HepG2 (cell line): ENCODE results near the gene LDB2.

ENCODE experiments used
- ATF3 ChIP-seq: sonication (generic); formaldehyde crosslinking; IDR thresholded peaks from 2 replicates; pipeline ENCODE4 v1.4.0; 2020; ENCODE audit warnings: missing genetic modification reagents
- EZH2 ChIP-seq: conservative IDR thresholded peaks from 2 replicates; pipeline ENCODE4 v1.6.1; 2012; ENCODE audit warnings: mild to moderate bottlenecking, low read depth, low read length, moderate library complexity
- FOXJ3 ChIP-seq: sonication (generic); formaldehyde crosslinking; IDR thresholded peaks from 2 replicates; pipeline ENCODE4 v1.4.0; 2020; ENCODE audit warnings: missing genetic modification reagents, mild to moderate bottlenecking, borderline replicate concordance
- HDAC2 ChIP-seq: sonication (generic); formaldehyde crosslinking; IDR thresholded peaks from 2 replicates; pipeline ENCODE4 v1.4.0; 2020; ENCODE audit warnings: missing genetic modification reagents
- PRPF4 ChIP-seq: fragments of 200-400 bp; formaldehyde crosslinking; IDR thresholded peaks from 2 replicates; pipeline ENCODE4 v1.6.1; 2016; ENCODE audit warnings: low read length, low read depth; ENCODE audit not compliant: poor library complexity, severe bottlenecking
- ZNF232 ChIP-seq: sonication (generic); formaldehyde crosslinking; IDR thresholded peaks from 2 replicates; pipeline ENCODE4 v1.4.0; 2020; ENCODE audit warnings: missing genetic modification reagents, borderline replicate concordance
- ZNF792 ChIP-seq: IDR thresholded peaks from 2 replicates; pipeline ENCODE4 v1.6.1; 2016
- TF ChIP-seq, protein P1 (sequence below): sonication (generic); formaldehyde crosslinking; IDR thresholded peaks from 2 replicates; pipeline ENCODE4 v1.5.0; 2020; ENCODE audit warnings: mild to moderate bottlenecking, missing genetic modification reagents, moderate library complexity

- no peak for TF ChIP-seq HDAC2
- TF ChIP-seq, protein P1, sequence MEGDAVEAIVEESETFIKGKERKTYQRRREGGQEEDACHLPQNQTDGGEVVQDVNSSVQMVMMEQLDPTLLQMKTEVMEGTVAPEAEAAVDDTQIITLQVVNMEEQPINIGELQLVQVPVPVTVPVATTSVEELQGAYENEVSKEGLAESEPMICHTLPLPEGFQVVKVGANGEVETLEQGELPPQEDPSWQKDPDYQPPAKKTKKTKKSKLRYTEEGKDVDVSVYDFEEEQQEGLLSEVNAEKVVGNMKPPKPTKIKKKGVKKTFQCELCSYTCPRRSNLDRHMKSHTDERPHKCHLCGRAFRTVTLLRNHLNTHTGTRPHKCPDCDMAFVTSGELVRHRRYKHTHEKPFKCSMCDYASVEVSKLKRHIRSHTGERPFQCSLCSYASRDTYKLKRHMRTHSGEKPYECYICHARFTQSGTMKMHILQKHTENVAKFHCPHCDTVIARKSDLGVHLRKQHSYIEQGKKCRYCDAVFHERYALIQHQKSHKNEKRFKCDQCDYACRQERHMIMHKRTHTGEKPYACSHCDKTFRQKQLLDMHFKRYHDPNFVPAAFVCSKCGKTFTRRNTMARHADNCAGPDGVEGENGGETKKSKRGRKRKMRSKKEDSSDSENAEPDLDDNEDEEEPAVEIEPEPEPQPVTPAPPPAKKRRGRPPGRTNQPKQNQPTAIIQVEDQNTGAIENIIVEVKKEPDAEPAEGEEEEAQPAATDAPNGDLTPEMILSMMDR = no peak
- TF ChIP-seq ATF3 (CRISPR knock-in tag) = no peak
- no peak for TF ChIP-seq PRPF4
- TF ChIP-seq ZNF232 (CRISPR knock-in tag) = no peak
- no peak for TF ChIP-seq FOXJ3 (CRISPR knock-in tag)
- TF ChIP-seq ZNF792 (CRISPR knock-in tag) = no peak
- no peak for TF ChIP-seq EZH2
Measured at GRCh38 chr4:16858275-16858752, 40.1 kb downstream of the LDB2 start.
